Kidney (tissue), 14 donors: ENCODE data around the gene TSPYL2. TPM values are rescaled to one million over a fixed set of nuclear protein-coding genes. Genes with fewer than 3 reads are reported as not detected.
A peak's percentile ranks its signal among the peaks of the same experiment; 100 is the strongest.

ENCODE experiments used
- DNase-seq, 5 donors: peaks; one replicate each; pipeline ENCODE4 v3.0.0-alpha.2; 2013 to 2020
- FAIRE-seq: peaks from 2 replicates; lab custom pipeline; 2012; peaks lifted over from hg19 to GRCh38; lab: Jason Lieb, UNC
- H3K27ac ChIP-seq, 2 donors: one replicate each; pipeline ENCODE4 v1.7.0; 2013; ENCODE audit warnings: low read depth in 2 of 2, low read length in 2 of 2, inconsistent platforms in 1 of 2
- H3K27me3 ChIP-seq: one replicate; pipeline ENCODE4 v1.7.1; 2013; ENCODE audit warnings: low read length, inconsistent platforms; ENCODE audit not compliant: control insufficient read depth, insufficient read depth
- H3K36me3 ChIP-seq, 3 donors: one replicate each; pipeline versions ENCODE4 v1.7.0 to v1.7.1; 2013; ENCODE audit warnings: low read length in 3 of 3, control low read depth in 1 of 3, inconsistent platforms in 1 of 3; ENCODE audit not compliant: insufficient read depth in 3 of 3, control insufficient read depth in 2 of 3
- H3K4me1 ChIP-seq, 3 donors: one replicate each; pipeline versions ENCODE4 v1.7.0 to v1.7.1; 2013; ENCODE audit warnings: low read length in 3 of 3, inconsistent platforms in 1 of 3, low read depth in 1 of 3; ENCODE audit not compliant: control insufficient read depth in 2 of 3, insufficient read depth in 2 of 3
- H3K4me3 ChIP-seq, 3 donors: one replicate each; pipeline versions ENCODE4 v1.7.0 to v1.8.1; 2013; ENCODE audit warnings: low read length in 3 of 3, control low read depth in 1 of 3, inconsistent platforms in 1 of 3
- H3K9ac ChIP-seq, 3 donors: one replicate each; pipeline versions ENCODE4 v1.7.0 to v1.7.1; 2013; ENCODE audit warnings: low read length in 3 of 3, control low read depth in 1 of 3, inconsistent platforms in 1 of 3
- H3K9me3 ChIP-seq, 3 donors: one replicate each; pipeline versions ENCODE4 v1.7.0 to v1.7.1; 2013; ENCODE audit warnings: low read length in 3 of 3, control low read depth in 1 of 3, inconsistent platforms in 1 of 3; ENCODE audit not compliant: control insufficient read depth in 2 of 3, insufficient read depth in 1 of 3
- intact Hi-C: fragments of 100-400 bp; cut with DNase I; formaldehyde crosslinking; loops from one replicate; pipeline ENCODE4 v1.11.1; 2022
- polyA plus RNA-seq: library from polyadenylated mRNA; stranded (reverse); fragments of 350-450 nt; fragmentation: Illumina TruSeq; extraction: RNeasy Lipid Tissue Mini Kit (QIAGEN cat#74804); gene quantifications from one replicate; pipeline ENCODE4 v1.2.3, GENCODE V29; 2014; ENCODE audit warnings: low read depth, low replicate concordance; ENCODE audit not compliant: insufficient read depth
- total RNA-seq: library from RNA; stranded (reverse); fragmentation: NEBNext Ultra II Directional; extraction: Animal tissue kit (Norgen Biotek cat#: 25700); gene quantifications from one replicate; pipeline ENCODE4 v1.2.1, GENCODE V29; 2021
- TF ChIP-seq, protein P1 (sequence below): IDR thresholded peaks from 3 replicates; pipeline ENCODE4 v1.5.1; 2012; ENCODE audit warnings: mild to moderate bottlenecking, moderate library complexity, borderline replicate concordance; ENCODE audit not compliant: insufficient read depth; ENCODE audit errors: extremely low read depth
- donor health status: control.
- donor health status: control.
- donor health status: control.
- donor health status: control.
- donor health status: control.
- donor health status: DM: yes; HTN: yes; CAD: no.
- donor health status: Normal renal cell carcinoma (clear cell type).

Gene TSPYL2
- total and polyA plus RNA-seq, 2 donors from 2014 or later, result 8.0 to 36.6 TPM

DNA sequence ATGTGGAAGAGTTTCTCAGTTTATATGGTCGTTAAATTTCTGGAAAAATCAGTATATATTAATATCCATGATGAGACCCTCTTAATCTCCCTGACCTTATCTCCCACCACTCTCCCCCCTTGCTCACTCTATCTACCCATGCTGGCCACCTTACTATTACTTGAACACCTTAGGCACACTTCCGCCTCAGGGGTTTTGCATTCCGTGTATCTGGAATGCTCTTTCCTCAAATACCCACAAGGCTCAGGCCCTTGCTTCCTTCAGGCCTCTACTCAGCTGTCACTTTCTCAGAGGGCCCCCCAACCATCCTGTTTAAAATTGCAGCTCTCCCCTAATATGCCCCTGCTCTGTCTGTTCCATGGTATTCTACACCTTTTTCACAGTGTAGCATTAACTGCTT, 13.6 kb downstream of the TSPYL2 start:
- no peaks in the 10 kb centered on the region for H3K9me3 ChIP-seq
- H3K9ac ChIP-seq, result no peak overlapping the region
- FAIRE-seq (no peak), DNase-seq (no peak)
- TF ChIP-seq, protein P1, sequence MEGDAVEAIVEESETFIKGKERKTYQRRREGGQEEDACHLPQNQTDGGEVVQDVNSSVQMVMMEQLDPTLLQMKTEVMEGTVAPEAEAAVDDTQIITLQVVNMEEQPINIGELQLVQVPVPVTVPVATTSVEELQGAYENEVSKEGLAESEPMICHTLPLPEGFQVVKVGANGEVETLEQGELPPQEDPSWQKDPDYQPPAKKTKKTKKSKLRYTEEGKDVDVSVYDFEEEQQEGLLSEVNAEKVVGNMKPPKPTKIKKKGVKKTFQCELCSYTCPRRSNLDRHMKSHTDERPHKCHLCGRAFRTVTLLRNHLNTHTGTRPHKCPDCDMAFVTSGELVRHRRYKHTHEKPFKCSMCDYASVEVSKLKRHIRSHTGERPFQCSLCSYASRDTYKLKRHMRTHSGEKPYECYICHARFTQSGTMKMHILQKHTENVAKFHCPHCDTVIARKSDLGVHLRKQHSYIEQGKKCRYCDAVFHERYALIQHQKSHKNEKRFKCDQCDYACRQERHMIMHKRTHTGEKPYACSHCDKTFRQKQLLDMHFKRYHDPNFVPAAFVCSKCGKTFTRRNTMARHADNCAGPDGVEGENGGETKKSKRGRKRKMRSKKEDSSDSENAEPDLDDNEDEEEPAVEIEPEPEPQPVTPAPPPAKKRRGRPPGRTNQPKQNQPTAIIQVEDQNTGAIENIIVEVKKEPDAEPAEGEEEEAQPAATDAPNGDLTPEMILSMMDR, result no peak
- intact Hi-C loops, result no loop called here
- H3K4me3 ChIP-seq, result no peak overlapping the region
- H3K27me3 ChIP-seq, result no peaks in the 10 kb centered on the region
- no peaks in the 10 kb centered on the region for H3K36me3 ChIP-seq
- no peak overlapping the region for H3K27ac ChIP-seq
- H3K4me1 ChIP-seq, result peaks cover 0 to 5% (median 3%) of the 10 kb centered on the region in 3 donors

- H3K4me3 ChIP-seq, result no peak overlapping the region
- FAIRE-seq (no peak), DNase-seq (no peak)
- no peak overlapping the region for H3K9ac ChIP-seq
- H3K4me1 ChIP-seq, result no peaks in the 10 kb centered on the region
- TF ChIP-seq, protein P1, result no peak
- H3K27me3 ChIP-seq, result no peaks in the 10 kb centered on the region
- H3K36me3 ChIP-seq, result no peaks in the 10 kb centered on the region
- H3K9me3 ChIP-seq, result no peaks in the 10 kb centered on the region
- no peak overlapping the region for H3K27ac ChIP-seq
- intact Hi-C loops, result no loop called here
Measured at GRCh38 chrX:53114864-53115549, 32.8 kb downstream of the TSPYL2 start.

GRCh38 chrX:53115550-53115874, 33.3 kb downstream of the TSPYL2 start:
- Histone ChIP-seq H3K9ac (no peak overlapping the region), H3K27ac (no peak overlapping the region), H3K27me3 (no peaks in the 10 kb centered on the region), H3K36me3 (no peaks in the 10 kb centered on the region), H3K4me3 (no peak overlapping the region), H3K9me3 (no peaks in the 10 kb centered on the region), H3K4me1 (no peaks in the 10 kb centered on the region)
- intact Hi-C loops, result no loop called here
- TF ChIP-seq, protein P1, result no peak
- DNase-seq, result no peak
- no peak for FAIRE-seq

DNA sequence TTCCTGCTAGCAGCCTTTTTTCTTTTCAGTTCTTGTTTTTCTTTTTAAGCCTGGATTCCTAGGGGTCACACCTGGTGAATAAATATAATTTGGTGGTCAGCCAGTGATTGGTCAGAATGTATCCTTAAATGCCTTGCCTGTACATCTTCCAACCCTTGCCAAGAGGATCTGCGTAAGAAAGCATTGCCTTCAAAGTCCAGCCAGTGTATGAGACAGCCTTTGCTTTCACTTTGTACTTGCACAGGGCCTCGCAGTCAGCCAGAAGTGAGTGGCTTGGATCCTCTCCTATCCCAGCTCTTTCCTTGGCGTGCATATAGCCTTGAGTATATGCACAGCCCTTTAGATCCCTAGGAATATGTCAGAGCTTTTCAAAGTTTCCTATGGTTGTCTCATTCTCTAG, 33.9 kb downstream of the TSPYL2 start:
- peak in 1 of 5 donors; percentile 16 for DNase-seq
- H3K4me3 ChIP-seq, result no peak overlapping the region
- no peaks in the 10 kb centered on the region for H3K27me3 ChIP-seq
- H3K9me3 ChIP-seq, result no peaks in the 10 kb centered on the region
- intact Hi-C loops, result no loop called here
- no peaks in the 10 kb centered on the region for H3K36me3 ChIP-seq
- no peaks in the 10 kb centered on the region for H3K4me1 ChIP-seq
- no peak overlapping the region for H3K9ac ChIP-seq
- TF ChIP-seq, protein P1, result no peak
- FAIRE-seq, result no peak
- H3K27ac ChIP-seq, result no peak overlapping the region
